HG03432 (cell line): ENCODE results near the gene TMED9.
"Not testable (repeated sequence)": the region's sequence is repeated elsewhere in the genome, so short reads cannot be mapped to it uniquely, and the experiment has no call there.

Experiments
- ATAC-seq: cut with Tn5 transposase; IDR thresholded peaks from one replicate; pipeline ENCODE4 v1.9.1; 2021; ENCODE audit warnings: mild to moderate bottlenecking, moderate library complexity; ENCODE audit not compliant: unreplicated experiment

The TMED9 gene

DNA sequence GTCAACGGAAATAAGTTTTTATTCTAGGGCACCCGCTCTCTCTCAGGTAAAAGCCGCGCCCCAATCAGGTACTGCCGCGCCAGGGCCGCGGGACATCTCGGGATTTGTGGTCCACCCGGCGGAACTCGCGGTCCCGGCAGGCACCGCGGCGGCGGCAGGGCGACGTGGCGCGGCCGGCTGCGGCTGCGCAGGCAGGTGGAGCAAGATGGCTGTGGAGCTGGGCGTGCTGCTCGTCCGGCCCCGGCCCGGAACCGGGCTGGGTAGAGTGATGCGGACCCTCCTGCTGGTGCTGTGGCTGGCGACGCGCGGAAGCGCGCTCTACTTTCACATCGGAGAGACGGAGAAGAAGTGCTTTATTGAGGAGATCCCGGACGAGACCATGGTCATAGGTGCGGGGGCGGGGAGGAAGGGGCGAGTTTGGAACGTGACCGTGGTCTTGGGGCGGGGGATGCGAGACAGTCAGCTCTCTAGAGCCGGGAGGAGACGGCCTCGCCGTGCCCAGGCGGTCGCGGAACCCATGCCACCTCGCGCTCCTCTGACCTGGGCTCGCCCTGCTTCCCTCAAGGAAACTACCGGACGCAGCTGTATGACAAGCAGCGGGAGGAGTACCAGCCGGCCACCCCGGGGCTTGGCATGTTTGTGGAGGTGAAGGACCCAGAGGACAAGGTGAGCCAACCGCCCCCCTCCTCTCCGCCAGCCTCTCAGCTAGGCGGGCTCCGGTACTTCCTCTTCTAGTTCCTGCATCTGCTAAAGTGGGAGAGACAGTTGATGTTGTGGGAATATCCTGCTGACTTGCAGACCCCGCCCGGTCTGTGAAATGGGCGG is at the start of gene TMED9:
Gene TMED9 (plus strand): TSS at position 194 of the 825 bp plus-strand sequence. CDS start 12 bp downstream, at position 206.
- ATAC-seq, result peak; percentile 96

DNA sequence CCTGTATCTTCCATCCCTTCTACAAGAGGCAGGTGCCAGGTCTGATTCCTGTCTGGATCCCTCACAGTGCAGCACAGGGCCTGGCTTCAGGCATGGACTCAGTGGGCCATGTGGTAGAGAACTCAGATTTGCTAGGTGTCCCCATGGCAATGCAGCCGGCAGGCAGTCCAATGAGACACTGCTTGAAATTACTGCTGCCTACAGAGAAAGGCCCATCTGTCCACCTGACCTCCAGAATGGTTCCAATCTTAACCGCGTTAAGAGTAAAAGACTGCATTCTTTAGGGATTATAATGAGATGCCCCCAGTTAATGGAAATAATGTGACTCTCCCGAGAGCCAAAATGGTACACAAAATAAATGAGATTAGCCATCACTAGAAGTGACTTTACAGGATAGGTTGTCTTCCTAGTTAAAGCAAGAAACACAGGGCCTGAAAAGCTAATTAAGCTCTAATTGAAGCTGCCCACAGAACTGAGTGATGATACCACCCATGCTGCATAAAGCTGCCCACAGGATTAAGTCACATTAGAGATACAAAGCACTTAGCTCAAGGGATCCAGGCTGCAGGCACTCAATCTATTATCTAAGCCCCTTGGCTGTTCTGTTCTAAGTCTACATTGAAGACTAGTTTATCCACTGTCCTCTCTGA is 49.1 kb upstream of the TMED9 start:
- no peak for ATAC-seq

DNA sequence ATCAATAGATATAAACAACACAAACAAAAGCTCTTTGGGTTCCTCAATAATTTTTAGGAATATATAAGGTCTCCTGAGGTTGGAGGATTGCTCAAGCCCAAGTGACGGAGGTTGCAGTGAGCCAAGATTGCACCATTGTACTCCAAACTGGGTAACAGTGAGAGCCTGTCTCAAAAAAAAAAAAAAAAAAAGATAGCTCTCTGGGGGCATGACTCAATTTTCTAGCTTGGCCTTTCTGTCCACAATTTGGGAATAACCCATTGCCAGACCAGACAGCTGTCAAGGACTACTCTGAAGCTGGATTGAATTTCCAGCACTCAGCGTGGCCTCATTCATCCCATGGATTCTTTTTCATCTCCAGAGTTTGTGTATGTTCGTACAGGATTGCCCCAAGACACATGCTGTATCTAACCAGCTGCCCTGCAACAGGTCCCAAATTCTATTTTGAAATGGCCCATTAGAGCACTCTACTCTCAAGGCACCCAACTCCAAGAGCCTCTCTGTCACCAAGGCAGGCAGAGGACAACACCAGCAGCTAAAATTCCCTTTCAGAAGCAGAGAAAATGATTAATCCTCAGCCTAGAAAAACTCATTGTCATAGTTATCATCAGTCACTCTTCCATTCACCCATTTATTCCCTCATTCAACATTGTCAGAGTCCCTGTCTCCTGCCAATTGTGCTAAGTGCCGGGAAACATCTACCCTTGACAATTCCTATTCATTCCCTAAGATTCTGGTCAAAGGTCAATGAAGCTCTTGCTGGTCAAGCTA is 46.3 kb upstream of the TMED9 start:
- ATAC-seq, result no peak

DNA sequence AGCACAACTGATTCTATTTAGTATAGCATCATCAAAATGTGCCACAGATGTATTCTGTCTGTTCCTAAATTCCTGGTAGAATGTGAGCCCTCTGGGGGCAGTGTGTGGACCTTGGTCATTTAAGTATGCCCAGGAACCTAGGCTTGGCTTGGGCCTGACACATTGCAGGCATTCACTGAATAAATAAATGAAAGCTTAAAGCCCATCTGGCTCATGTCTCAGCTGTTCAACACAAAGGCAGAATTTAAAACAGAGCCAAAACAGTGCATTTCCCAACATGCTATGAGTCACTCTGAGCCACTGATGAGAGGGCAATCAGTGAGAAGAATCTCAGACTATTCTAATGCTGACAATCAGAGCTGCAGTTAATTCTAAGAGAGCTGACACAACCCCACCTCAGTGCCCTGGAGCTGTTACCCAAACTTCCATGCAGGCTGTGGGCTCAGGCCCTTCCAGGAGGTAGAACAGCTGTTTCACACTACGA is 45.7 kb upstream of the TMED9 start:
- ATAC-seq, result no peak

DNA sequence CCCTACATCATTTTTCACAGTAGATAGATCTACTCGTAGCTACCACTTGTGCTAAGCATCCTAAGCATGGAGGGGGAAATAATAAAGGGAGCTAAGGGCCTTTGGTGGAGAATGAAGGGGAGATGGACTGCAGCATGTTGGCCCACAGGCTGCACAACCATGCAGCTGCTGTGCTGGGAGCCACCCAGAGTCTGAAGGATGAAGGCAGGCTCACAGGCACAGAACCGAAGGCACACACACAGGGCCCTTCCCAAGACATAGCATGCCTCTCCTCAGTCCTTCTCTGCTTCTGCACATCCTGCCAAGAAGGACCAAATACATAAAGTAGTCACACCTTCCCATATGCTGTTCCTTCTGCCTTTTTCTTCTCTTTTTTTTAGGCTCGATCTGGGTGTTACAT is 44.3 kb upstream of the TMED9 start:
- no peak for ATAC-seq

DNA sequence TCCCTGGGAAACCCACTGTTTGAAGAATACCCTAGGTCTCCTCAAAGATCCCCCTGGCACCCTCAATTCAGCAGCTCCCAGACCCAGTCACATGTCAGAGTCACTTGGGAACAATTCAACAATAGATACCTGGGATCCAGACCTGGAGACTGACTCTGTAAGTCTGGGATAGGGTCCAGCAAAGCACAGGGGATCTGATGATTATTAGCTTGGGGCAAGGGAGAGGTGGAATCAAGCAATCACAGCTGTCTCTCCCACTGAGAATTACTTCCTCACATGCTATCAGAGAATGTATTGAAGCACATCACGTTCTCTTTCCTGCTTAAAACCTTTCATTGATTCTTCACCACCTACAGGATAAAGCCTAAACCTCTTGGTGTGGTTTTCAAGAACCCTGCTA is 43.5 kb upstream of the TMED9 start:
- ATAC-seq, result no peak

DNA sequence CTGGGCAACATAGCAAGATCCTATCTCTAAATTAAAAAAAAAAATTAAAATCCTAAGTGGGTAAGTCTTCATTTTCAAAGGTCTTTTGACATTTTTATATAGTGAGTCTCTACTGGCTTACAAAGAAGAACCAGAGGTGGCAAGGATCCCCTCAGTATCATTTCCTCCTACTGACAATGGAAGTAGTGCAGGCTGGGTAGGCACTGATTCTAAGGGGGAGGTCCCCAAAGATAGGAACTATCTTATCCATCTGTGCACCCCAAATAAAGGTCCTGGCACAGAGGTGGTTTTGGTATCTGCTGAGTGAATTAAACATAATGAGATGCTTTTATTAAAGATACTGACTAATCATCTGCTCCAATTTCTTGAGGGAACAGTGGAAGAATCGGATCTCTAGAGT is 41.9 kb upstream of the TMED9 start:
- ATAC-seq, result no peak

DNA sequence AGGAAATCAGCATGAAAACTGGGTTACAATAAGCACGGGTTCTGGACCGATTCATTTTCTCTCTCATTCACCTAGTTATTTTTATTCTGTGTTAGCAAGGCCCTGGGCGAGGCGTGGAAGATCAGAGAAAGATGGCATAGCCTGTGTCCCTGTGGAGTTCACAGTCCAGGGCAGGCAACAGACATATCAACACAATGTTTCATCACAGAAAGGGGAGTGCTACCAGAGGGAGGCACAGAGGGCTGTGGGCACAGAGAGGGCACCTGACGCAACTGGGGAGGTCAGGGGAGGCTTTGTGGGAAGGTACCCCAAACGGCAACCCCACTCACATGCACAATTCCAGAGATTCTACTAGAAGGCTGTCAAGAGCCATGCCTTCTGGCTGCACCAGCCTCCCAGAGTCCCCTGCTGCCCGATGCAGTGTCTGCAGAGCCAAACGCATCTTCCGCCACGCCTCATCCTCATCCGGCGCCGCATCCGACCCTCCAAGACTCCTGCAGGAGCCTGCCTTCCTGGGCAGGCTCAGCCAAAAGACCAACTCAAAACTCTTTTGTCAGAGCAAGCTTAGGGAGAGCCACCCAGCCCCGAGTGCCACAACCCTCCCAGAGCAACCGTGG is 39.1 kb upstream of the TMED9 start:
- no peak for ATAC-seq

DNA sequence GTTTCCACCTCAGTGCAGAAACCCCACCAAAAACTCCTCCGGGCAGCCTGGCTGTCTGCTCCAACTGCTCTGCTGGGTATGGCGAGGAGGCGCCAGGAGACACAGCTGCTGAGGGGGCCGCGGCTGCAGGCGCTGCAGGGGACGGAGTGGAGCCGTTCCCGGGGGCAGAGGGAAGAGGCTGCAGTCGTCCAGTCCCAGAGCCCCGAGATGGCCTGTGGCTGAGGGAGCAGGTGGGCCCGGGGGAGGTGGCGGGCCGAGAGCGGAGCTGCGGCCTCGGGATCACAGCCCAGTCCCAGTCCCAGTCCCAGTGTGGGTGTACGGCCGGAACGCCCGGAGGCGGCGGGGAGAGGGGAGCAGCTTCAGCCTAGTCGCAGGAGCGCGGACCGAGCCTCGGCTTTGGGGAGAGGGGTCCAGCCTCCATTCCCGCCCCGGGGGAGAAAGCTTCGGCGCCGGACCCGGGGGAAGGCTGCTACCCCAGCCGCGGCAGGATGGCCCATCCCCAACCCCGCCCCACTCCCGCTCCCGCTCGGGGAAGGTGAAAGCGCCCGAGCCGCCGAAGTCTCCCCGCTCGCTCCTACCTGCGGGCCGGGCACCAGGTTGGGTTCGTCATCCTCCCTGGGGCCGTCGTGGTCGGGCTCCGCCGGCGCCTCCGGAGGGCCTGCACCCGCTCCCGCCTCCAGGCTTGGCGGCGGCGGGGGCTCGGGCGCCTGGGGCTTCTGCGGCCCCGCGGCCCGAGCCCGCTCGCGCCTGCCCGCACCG is 38.2 kb upstream of the TMED9 start:
- peak; percentile 50 for ATAC-seq

DNA sequence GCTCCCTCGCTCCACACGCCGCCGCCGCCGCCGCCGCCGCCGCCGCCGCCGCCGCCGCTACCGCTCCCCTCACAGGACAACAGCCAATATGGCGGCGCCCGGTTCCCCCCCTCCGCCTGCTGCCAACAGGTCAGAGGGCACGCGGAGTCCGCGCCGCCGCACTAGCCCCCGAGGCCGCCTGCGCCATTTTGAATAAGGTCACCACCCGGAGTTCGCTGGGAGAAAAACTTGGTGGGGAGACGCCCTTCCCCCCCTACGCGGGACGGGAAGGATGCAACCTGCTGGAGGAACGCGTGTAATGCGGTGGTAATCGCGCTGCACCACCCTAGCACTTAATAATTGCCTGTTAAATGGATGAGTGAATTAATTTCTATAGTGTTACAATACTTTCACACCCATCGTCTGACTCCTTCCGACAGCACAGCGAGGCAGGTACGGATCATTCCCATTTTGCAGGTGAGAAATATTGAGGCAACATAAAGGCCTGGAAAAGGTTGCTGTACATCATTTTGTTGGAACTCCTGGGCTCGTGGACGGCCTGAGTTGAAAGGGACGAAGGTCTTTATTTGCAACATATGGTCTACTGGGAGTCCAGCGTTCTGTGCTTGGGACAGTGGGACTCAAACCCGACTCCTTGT is 37.4 kb upstream of the TMED9 start, which contains the start of gene FAM193B:
Gene FAM193B (minus strand): TSS at position 90 of the 638 bp plus-strand sequence. CDS start 105 bp downstream, outside the sequence.
- peak; percentile 92 for ATAC-seq

DNA sequence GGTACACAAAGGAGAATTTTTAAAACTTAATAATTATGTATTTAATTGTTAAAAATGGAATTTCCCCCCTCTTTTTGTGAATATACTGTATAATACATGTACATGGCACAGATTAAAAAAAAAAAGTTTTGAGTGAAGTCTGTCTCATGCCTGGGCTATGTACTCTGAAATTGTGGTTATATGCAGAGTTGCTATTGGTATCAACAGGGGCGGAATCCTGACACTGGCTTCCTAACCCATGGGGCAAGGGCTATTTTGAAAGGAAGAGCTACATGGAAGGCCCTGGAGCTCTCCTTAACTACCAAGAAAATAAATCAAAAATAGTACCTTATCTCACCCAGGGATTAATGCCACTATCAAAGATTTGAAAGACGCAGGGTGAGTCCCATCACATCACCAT is 36.8 kb upstream of the TMED9 start:
- no peak for ATAC-seq

DNA sequence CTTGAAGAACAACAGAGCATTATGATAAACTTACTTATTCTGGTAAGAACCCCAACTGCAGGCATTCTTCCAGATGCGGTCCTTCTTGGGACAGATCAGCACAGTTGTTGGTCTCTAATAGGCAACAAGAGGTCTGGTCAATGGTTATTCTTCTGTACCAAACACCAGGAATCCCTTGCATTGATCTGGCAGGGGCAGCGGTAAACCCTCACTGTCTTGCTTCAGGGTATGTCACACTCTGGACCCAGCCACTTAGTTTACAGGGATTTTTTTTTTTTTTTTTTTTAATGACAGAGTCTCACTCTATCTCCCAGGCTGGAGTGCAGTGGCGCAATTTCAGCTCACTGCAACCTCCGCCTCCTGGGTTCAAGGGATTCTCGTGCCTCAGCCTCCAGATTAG is 36.3 kb upstream of the TMED9 start:
- no peak for ATAC-seq

DNA sequence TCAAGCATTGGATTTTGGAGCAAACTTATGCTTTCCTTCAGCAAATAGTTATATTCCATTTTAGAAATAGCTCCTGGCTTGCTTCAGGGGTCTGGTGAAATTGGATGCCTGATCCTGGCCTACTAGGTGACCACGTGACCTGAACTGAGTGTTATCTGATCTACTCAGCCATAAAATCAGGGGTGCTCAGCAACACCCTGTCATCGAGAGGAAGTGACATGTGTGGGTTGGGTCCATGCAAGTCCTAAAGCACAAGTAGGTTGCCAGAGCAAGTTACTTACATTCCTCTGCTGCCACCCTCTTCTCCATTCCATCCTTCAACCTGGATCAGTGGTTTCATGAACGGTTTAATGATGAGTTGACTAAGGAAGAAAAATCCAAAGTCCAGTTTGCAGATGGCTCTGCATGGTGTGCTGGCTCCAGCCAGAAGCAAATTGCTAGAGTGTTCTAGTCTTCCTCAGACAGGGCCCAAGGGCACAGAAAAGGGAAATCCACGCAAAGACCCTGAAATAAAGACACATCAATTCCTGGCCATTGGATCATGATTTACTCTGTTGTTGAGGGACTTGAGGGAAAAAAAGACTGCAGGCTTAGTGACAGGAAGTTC is 34.9 kb upstream of the TMED9 start:
- ATAC-seq, result no peak

DNA sequence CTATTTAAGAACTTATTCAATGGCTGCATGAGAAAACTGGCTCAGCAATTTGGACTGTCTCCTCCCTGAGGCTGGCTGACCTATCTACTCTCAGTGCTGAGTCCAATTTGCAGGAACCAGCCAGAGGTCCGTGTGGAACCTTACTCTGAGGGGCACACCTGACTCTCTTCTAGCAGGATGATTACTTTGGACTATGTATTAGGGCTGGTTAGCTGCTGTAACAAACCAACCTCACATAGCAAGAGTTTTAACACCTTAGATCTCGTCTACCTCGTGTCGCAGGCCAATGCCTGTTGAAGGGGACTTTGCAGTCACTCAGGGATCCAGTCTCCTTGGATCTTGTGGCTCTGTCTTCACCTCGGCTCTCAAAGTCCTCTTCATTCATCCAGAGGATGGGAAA is 34.2 kb upstream of the TMED9 start:
- no peak for ATAC-seq

DNA sequence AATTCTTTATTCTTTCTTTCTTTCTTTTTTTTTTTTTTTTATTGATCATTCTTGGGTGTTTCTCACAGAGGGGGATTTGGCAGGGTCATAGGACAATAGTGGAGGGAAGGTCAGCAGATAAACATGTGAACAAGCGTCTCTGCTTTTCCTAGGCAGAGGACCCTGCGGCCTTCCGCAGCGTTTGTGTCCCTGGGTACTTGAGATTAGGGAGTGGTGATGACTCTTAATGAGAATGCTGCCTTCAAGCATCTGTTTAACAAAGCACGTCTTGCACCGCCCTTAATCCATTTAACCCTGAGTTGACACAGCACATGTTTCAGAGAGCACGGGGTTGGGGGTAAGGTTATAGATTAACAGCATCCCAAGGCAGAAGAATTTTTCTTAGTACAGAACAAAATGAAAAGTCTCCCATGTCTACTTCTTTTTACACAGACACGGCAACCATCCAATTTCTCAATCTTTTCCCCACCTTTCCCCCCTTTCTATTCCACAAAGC is 32.5 kb upstream of the TMED9 start:
- not testable (repeated sequence) for ATAC-seq

DNA sequence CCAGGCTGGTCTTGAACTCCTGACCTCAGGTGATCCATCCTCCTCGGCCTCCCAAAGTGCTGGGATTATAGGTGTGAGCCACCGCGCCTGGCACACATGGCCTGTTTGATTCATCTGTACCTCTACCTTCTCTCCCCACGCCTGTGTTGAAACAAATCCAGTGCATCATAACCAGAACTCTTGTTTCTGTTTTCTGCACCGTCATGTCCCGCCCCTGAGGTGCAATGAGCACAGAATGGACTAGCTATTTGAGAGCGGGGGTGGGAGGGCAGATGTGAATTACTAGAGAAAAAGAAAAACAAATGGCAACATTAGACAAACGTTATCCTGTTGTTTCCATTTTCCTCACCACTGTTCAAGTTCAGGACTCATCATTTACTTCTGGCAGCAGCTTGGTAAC is 27.0 kb upstream of the TMED9 start:
- no peak for ATAC-seq

DNA sequence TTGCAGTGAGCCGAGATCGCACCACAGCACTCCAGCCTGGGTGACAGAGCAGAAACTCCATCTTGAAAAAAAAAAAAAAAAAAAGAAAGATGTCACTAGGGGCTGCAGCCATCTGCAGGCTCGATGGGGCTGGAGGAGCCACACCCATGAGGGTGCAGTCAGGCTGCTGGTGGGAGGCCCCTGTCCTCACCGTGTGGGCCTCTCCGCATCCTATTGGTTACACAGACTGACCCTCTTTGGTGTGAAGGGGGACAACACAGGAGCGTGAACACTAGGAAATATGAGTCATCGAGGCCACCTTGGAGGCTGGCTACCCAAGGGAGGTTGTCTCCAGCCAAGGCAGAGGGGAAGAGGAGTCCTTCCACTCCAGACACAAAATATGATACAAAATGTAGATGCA is 23.7 kb upstream of the TMED9 start:
- no peak for ATAC-seq

DNA sequence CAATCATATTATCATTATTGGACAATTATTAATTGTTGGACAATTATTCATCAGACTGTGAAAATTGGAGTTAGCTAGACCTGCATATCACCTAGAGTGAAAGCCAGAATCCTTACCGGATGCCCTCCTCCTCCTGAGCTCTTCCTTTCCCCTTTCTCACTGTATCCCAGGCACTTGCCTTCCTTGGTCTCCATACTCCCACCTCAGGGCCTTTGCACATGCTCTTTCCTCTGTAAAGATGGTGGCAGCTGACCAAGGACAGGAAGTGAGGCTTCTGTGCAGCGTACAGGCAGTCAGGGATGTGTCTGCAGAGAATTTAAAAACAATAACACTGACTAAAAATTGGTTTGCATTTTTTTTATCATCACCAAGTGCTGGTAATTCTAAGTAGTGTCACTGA is 22.1 kb upstream of the TMED9 start:
- ATAC-seq, result no peak

DNA sequence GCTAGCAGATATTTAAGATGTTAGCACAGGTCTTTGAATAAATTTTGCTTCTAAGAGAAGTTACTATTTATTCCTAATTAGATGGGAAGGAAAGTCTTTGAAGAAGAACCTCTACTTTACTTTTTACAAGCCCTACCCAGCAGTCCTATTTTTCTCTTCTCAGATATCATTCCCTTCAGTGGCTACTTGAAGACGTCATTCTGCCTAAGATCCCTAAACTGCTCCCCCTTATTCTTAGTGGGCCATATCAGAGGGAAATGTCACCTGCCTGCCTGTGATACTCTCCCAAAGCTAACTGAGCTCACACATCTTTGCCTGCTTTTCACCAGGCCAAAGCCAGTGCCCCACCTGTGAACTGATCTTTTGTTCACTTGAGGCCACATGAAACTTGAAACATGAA is 16.5 kb upstream of the TMED9 start:
- ATAC-seq, result no peak
